Skeletal muscle cell (primary cell): Measurements from ENCODE around the gene PHPT1.
"Not testable (repeated sequence)": the region's sequence is repeated elsewhere in the genome, so short reads cannot be mapped to it uniquely, and the experiment has no call there.

Experiments
- DNase-seq: peaks from one replicate; pipeline ENCODE4 v3.0.0-alpha.2; 2010; ENCODE audit warnings: low read depth
- H3K4me3 ChIP-seq: 2 replicates; pipeline ENCODE4 v1.5.1; 2011; ENCODE audit warnings: low read depth, mild to moderate bottlenecking, control low read depth, low read length, moderate library complexity

PHPT1 gene

GRCh38 chr9:136849038-136849959 lies at the start of gene PHPT1:
Gene PHPT1 (plus strand): TSS chr9:136849409. CDS start chr9:136849431, 22 bp downstream.
- peak; percentile 96 for DNase-seq
- peak within 1 kb of the TSS; percentile 100 for H3K4me3 ChIP-seq

- no peak for DNase-seq
- peak overlapping the region; percentile 25 for H3K4me3 ChIP-seq
Observed at GRCh38 chr9:136799854-136800657, 49.2 kb upstream of the PHPT1 start.

GRCh38 chr9:136802321-136802720 lies 46.9 kb upstream of the PHPT1 start:
- DNase-seq, result no peak
- no peak overlapping the region for H3K4me3 ChIP-seq

GRCh38 chr9:136803009-136803550 lies 46.1 kb upstream of the PHPT1 start:
- H3K4me3 ChIP-seq, DNase-seq: not testable (repeated sequence)

GRCh38 chr9:136803551-136804508 lies 45.4 kb upstream of the PHPT1 start:
- no peak for DNase-seq
- H3K4me3 ChIP-seq, result no peak overlapping the region

- no peak overlapping the region for H3K4me3 ChIP-seq
- DNase-seq, result no peak
Observed at GRCh38 chr9:136804509-136805206, 44.6 kb upstream of the PHPT1 start.

GRCh38 chr9:136805207-136805740 lies 43.9 kb upstream of the PHPT1 start:
- no peak overlapping the region for H3K4me3 ChIP-seq
- no peak for DNase-seq

GRCh38 chr9:136806067-136806466 lies 43.1 kb upstream of the PHPT1 start:
- no peak for DNase-seq
- H3K4me3 ChIP-seq, result no peak overlapping the region

- DNase-seq, result no peak
- peak overlapping the region; percentile 90 for H3K4me3 ChIP-seq
Observed at GRCh38 chr9:136806631-136807201, 42.5 kb upstream of the PHPT1 start.

GRCh38 chr9:136807281-136808074 lies 41.7 kb upstream of the PHPT1 start, which contains the start of gene RABL6:
Gene RABL6 (plus strand): TSS chr9:136807948. CDS start chr9:136808197, 249 bp downstream.
- no peak for DNase-seq
- peak within 1 kb of the TSS; percentile 90 for H3K4me3 ChIP-seq

- peak overlapping the region; percentile 90 for H3K4me3 ChIP-seq
- DNase-seq, result no peak
Observed at GRCh38 chr9:136808075-136808805, 41.0 kb upstream of the PHPT1 start.

GRCh38 chr9:136808806-136809158 lies 40.4 kb upstream of the PHPT1 start:
- H3K4me3 ChIP-seq, result peak overlapping the region; percentile 90
- DNase-seq, result no peak

GRCh38 chr9:136814725-136815421 lies 34.3 kb upstream of the PHPT1 start:
- DNase-seq, result no peak

GRCh38 chr9:136815422-136815782 lies 33.8 kb upstream of the PHPT1 start:
- no peak for DNase-seq
- no peak overlapping the region for H3K4me3 ChIP-seq

More at GRCh38 chr9:136814725-136815421, 34.3 kb upstream of the PHPT1 start:
- H3K4me3 ChIP-seq, result no peak overlapping the region

GRCh38 chr9:136820971-136821825 lies 28.0 kb upstream of the PHPT1 start:
- no peak for DNase-seq
- no peak overlapping the region for H3K4me3 ChIP-seq
